Measurements from ENCODE around the gene BHMT.

The BHMT gene

GRCh38 chr5:79111387-79111959 lies at the start of gene BHMT:
TSS of gene BHMT (plus strand) at chr5:79111809. CDS start at chr5:79111886, 77 bp downstream.
- Histone ChIP-seq H3K4me3 (ENCODE audit: low read depth in 1 of 2, low read length in 2 of 2) (no peak within 1 kb of the TSS), H3K36me3 (ENCODE audit: insufficient read depth, low read length) (no peaks in the 10 kb centered on the region), H4K20me1 (ENCODE audit: insufficient read depth, low read length) (no peaks in the 10 kb centered on the region), H3K9ac (ENCODE audit: low read depth, low read length) (no peak within 1 kb of the TSS), H3K4me2 (ENCODE audit: insufficient read depth, low read length) (no peak within 1 kb of the TSS), H3K9me3 (ENCODE audit: insufficient read depth, low read length, severe bottlenecking) (no peaks in the 10 kb centered on the region), H3K27me3 (ENCODE audit: insufficient read depth, low read length, poor library complexity) (no peaks in the 10 kb centered on the region), H3K27ac (ENCODE audit: low read length) (no peak within 1 kb of the TSS), H3K4me1 (ENCODE audit: insufficient read depth, low read length) (peaks cover 18% of the 10 kb centered on the region), H2AFZ (ENCODE audit: low read depth, low read length) (no peak within 1 kb of the TSS), H3K79me2 (ENCODE audit: insufficient read depth, low read length) (no peaks in the 10 kb centered on the region)
- no peak for DNase-seq
- no peak for ATAC-seq (ENCODE audit: insufficient read depth, low read depth)
- TF ChIP-seq EZH2 (IDR thresholded peaks at IDR 0.05; ENCODE audit: borderline replicate concordance, low read depth, low read length, severe bottlenecking) (no peak), CTCF (IDR thresholded peaks at IDR 0.05; ENCODE audit: borderline replicate concordance, extremely low read depth, low read length, poor library complexity, severe bottlenecking) (no peak)

GRCh38 chr5:79062436-79062835 lies 49.2 kb upstream of the BHMT start:
- no peaks in the 10 kb centered on the region for H3K79me2 ChIP-seq (ENCODE audit: insufficient read depth, low read length)
- DNase-seq (no peak), ATAC-seq (ENCODE audit: insufficient read depth, low read depth) (no peak)
- no peaks in the 10 kb centered on the region for H4K20me1 ChIP-seq (ENCODE audit: insufficient read depth, low read length)
- no peaks in the 10 kb centered on the region for H3K36me3 ChIP-seq (ENCODE audit: insufficient read depth, low read length)
- H3K9me3 ChIP-seq (ENCODE audit: insufficient read depth, low read length, severe bottlenecking) = no peaks in the 10 kb centered on the region
- H3K9ac ChIP-seq (ENCODE audit: low read depth, low read length) = no peak overlapping the region
- no peak overlapping the region for H3K4me2 ChIP-seq (ENCODE audit: insufficient read depth, low read length)
- no peak overlapping the region for H3K4me3 ChIP-seq (ENCODE audit: low read depth in 1 of 2, low read length in 2 of 2)
- no peak for TF ChIP-seq CTCF (IDR thresholded peaks at IDR 0.05; ENCODE audit: borderline replicate concordance, extremely low read depth, low read length, poor library complexity, severe bottlenecking)
- TF ChIP-seq EZH2 (IDR thresholded peaks at IDR 0.05; ENCODE audit: borderline replicate concordance, low read depth, low read length, severe bottlenecking) = no peak
- no peaks in the 10 kb centered on the region for H3K27me3 ChIP-seq (ENCODE audit: insufficient read depth, low read length, poor library complexity)
- no peak overlapping the region for H2AFZ ChIP-seq (ENCODE audit: low read depth, low read length)
- H3K4me1 ChIP-seq (ENCODE audit: insufficient read depth, low read length) = no peaks in the 10 kb centered on the region
- no peak overlapping the region for H3K27ac ChIP-seq (ENCODE audit: low read length)

GRCh38 chr5:79069488-79070349 lies 41.9 kb upstream of the BHMT start, which contains the start of the genes BHMT2 and DMGDH:
TSS of gene BHMT2 (plus strand) at chr5:79069767. CDS start at chr5:79069783, 16 bp downstream.
TSS of gene DMGDH (minus strand) at chr5:79069674. CDS start at chr5:79069620, 54 bp downstream.
- H3K9me3 ChIP-seq (ENCODE audit: insufficient read depth, low read length, severe bottlenecking) = peaks cover 4% of the 10 kb centered on the region
- TF ChIP-seq EZH2 (IDR thresholded peaks at IDR 0.05; ENCODE audit: borderline replicate concordance, low read depth, low read length, severe bottlenecking) = no peak
- TF ChIP-seq CTCF (IDR thresholded peaks at IDR 0.05; ENCODE audit: borderline replicate concordance, extremely low read depth, low read length, poor library complexity, severe bottlenecking) = no peak
- H2AFZ ChIP-seq (ENCODE audit: low read depth, low read length) = no peak within 1 kb of the TSS
- H3K36me3 ChIP-seq (ENCODE audit: insufficient read depth, low read length) = no peaks in the 10 kb centered on the region
- no peaks in the 10 kb centered on the region for H3K4me1 ChIP-seq (ENCODE audit: insufficient read depth, low read length)
- H4K20me1 ChIP-seq (ENCODE audit: insufficient read depth, low read length) = no peaks in the 10 kb centered on the region
- ATAC-seq (ENCODE audit: insufficient read depth, low read depth) = no peak
- H3K79me2 ChIP-seq (ENCODE audit: insufficient read depth, low read length) = no peaks in the 10 kb centered on the region
- H3K4me3 ChIP-seq (ENCODE audit: low read depth in 1 of 2, low read length in 2 of 2) = no peak within 1 kb of the TSS
- no peaks in the 10 kb centered on the region for H3K27me3 ChIP-seq (ENCODE audit: insufficient read depth, low read length, poor library complexity)
- H3K4me2 ChIP-seq (ENCODE audit: insufficient read depth, low read length) = no peak within 1 kb of the TSS
- no peak within 1 kb of the TSS for H3K27ac ChIP-seq (ENCODE audit: low read length)
- DNase-seq = no peak
- no peak within 1 kb of the TSS for H3K9ac ChIP-seq (ENCODE audit: low read depth, low read length)
